ENCODE measurements around the gene ACOXL.

GRCh38 chr2:111005821-111006220 is 273.4 kb downstream of the ACOXL start:
- no peak for TF ChIP-seq POLR2A (IDR thresholded peaks at IDR 0.05)
- TF ChIP-seq CTCF (IDR thresholded peaks at IDR 0.05), result no peak

Data from esophagus squamous epithelium (tissue), 4 donors.